ENCODE data around the gene TMEM19. TPM values are rescaled to one million over a fixed set of nuclear protein-coding genes. Genes with fewer than 3 reads are reported as not detected.
A peak's percentile ranks its signal among the peaks of the same experiment; 100 is the strongest.
"Not testable (repeated sequence)": the region's sequence is repeated elsewhere in the genome, so short reads cannot be mapped to it uniquely, and the experiment has no call there.

TMEM19 gene
- total RNA-seq, 4 donors from 2014 or later, result 9.3 to 47.0 (median 21.4) TPM

- peaks cover 24 to 30% of the 10 kb centered on the region in 2 donors for H3K4me1 ChIP-seq
- intact Hi-C loops (cut with DNase I; ENCODE audit: low total_unique reads), result loop anchor here (10.0 kb wide), 1 partner anchor 539 kb away; no protein-coding TSS in a partner anchor
- ATAC-seq, result no peak
- no peak for TF ChIP-seq POLR2A (IDR thresholded peaks at IDR 0.05)
- TF ChIP-seq, protein P1, sequence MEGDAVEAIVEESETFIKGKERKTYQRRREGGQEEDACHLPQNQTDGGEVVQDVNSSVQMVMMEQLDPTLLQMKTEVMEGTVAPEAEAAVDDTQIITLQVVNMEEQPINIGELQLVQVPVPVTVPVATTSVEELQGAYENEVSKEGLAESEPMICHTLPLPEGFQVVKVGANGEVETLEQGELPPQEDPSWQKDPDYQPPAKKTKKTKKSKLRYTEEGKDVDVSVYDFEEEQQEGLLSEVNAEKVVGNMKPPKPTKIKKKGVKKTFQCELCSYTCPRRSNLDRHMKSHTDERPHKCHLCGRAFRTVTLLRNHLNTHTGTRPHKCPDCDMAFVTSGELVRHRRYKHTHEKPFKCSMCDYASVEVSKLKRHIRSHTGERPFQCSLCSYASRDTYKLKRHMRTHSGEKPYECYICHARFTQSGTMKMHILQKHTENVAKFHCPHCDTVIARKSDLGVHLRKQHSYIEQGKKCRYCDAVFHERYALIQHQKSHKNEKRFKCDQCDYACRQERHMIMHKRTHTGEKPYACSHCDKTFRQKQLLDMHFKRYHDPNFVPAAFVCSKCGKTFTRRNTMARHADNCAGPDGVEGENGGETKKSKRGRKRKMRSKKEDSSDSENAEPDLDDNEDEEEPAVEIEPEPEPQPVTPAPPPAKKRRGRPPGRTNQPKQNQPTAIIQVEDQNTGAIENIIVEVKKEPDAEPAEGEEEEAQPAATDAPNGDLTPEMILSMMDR (IDR thresholded peaks at IDR 0.05 in 4 of 5, conservative IDR thresholded peaks at IDR 0.05 in 1 of 5), result no peak
- H3K27me3 ChIP-seq, result no peaks in the 10 kb centered on the region
- no peak for DNase-seq
- H3K27ac ChIP-seq, result peak overlapping the region in 1 of 4 donors; percentile 91
- no peaks in the 10 kb centered on the region for H3K9me3 ChIP-seq
- H3K36me3 ChIP-seq, result no peaks in the 10 kb centered on the region
- H3K4me3 ChIP-seq, result no peak overlapping the region
- in situ Hi-C loops (cut with MboI; ENCODE audit: low sequenced_read_pairs in 4 of 4), result loop anchor here in 1 of 4 donors (10.0 kb wide), 1 partner anchor 71 kb away; the partner anchor contains the start of gene RAB21
These were observed 2.2 kb upstream of the TMEM19 start for GRCh38 chr12:71683633-71684032.

DNA sequence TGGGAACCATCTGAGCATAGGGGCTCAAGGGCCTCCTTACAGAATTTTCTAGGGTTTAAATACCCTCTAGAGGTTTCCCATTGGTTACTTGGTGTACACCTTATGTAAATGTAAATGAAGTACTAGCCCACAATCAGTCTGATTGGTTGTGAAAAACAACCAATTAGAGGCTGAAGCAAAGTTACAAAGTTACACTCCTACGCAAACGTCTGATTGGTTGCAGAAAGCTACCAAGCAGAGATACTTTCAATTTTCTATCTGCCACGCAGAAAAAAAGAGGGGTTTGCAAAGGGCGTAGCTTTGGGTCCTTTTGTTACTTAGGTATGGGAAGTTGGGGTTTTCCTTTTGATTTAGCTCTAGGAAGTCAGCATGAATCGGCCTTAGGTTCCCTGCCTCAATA is 1.8 kb upstream of the TMEM19 start:
- no peaks in the 10 kb centered on the region for H3K36me3 ChIP-seq
- in situ Hi-C loops (cut with MboI; ENCODE audit: low sequenced_read_pairs in 4 of 4), result loop anchor here in 1 of 4 donors (10.0 kb wide), 1 partner anchor 71 kb away; the partner anchor contains the start of gene RAB21
- TF ChIP-seq, protein P1 (IDR thresholded peaks at IDR 0.05 in 4 of 5, conservative IDR thresholded peaks at IDR 0.05 in 1 of 5), result no peak
- no peak for TF ChIP-seq POLR2A (IDR thresholded peaks at IDR 0.05)
- H3K4me3 ChIP-seq, result peak overlapping the region in 1 of 4 donors; percentile 18
- ATAC-seq, result no peak
- peak overlapping the region in 1 of 4 donors; percentile 91 for H3K27ac ChIP-seq
- H3K4me1 ChIP-seq, result peaks cover 24 to 33% of the 10 kb centered on the region in 2 donors
- intact Hi-C loops (cut with DNase I; ENCODE audit: low total_unique reads), result loop anchor here (10.0 kb wide), 1 partner anchor 539 kb away; no protein-coding TSS in a partner anchor
- H3K9me3 ChIP-seq, result no peaks in the 10 kb centered on the region
- DNase-seq, result no peak
- no peaks in the 10 kb centered on the region for H3K27me3 ChIP-seq

DNA sequence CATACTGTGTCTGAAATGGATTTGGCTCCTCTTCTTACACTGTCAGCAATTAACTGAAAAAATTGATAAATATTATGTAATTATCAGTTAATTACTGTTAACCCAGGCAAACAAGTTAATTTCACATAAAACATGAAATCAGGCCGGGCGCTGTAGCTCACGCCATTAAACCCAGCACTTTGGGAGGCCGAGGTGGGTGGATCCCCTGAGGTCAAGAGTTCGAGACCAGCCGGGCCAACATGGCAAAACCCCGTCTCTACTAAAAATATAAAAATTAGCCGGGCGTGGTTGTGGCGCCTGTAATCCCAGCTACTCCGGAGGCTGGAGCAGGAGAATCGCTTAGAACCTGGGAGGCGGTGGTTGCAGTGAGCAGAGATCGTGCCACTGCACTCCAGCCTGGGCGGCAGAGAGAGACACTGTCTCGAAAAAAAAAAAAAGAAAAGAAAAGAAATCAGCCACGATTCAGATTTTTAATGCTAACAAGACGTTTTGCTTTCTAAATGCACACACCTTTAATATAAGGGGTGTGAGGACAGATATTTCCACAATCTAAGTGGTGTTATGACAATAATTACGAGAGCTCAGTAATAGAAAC is 473 bp upstream of the TMEM19 start:
- H3K9me3 ChIP-seq, result no peaks in the 10 kb centered on the region
- peaks cover 22 to 38% of the 10 kb centered on the region in 2 donors for H3K4me1 ChIP-seq
- ATAC-seq (peak in 1 of 2 donors; percentile 16), DNase-seq (no peak)
- intact Hi-C loops (cut with DNase I; ENCODE audit: low total_unique reads) (loop anchor here (5.0 to 10.0 kb wide), 2 partner anchors 162 to 541 kb away; no protein-coding TSS in a partner anchor), in situ Hi-C loops (cut with MboI; ENCODE audit: low sequenced_read_pairs in 4 of 4) (loop anchor here in 1 of 4 donors (10.0 kb wide), 1 partner anchor 69 kb away; the partner anchor contains the start of gene RAB21)
- H3K27me3 ChIP-seq, result no peaks in the 10 kb centered on the region
- TF ChIP-seq, protein P1 (IDR thresholded peaks at IDR 0.05 in 4 of 5, conservative IDR thresholded peaks at IDR 0.05 in 1 of 5), result no peak
- no peak for TF ChIP-seq POLR2A (IDR thresholded peaks at IDR 0.05)
- peak overlapping the region; percentile 62 to 82 (median 71) for H3K4me3 ChIP-seq
- H3K36me3 ChIP-seq, result no peaks in the 10 kb centered on the region
- H3K27ac ChIP-seq, result peak overlapping the region; percentile 87 to 92 (median 90)

- intact Hi-C loops (cut with DNase I; ENCODE audit: low total_unique reads) (loop anchor here (1.0 to 10.0 kb wide), 5 partner anchors 22 to 542 kb away; partner anchors contain the start of gene THAP2), in situ Hi-C loops (cut with MboI; ENCODE audit: low sequenced_read_pairs in 4 of 4) (loop anchor here in 1 of 4 donors (10.0 kb wide), 1 partner anchor 68 kb away; the partner anchor contains the start of gene RAB21)
- H3K27me3 ChIP-seq, result no peaks in the 10 kb centered on the region
- H3K9me3 ChIP-seq, result no peaks in the 10 kb centered on the region
- DNase-seq (no peak), ATAC-seq (peak; percentile 23 to 42)
- peak overlapping the region; percentile 62 to 82 (median 71) for H3K4me3 ChIP-seq
- TF ChIP-seq, protein P1 (IDR thresholded peaks at IDR 0.05 in 4 of 5, conservative IDR thresholded peaks at IDR 0.05 in 1 of 5), result peak in 1 of 5 experiments; percentile 2
- TF ChIP-seq POLR2A (IDR thresholded peaks at IDR 0.05), result no peak
- peak overlapping the region; percentile 87 to 92 (median 90) for H3K27ac ChIP-seq
- no peaks in the 10 kb centered on the region for H3K36me3 ChIP-seq
- H3K4me1 ChIP-seq, result peaks cover 34 to 50% of the 10 kb centered on the region in 2 donors
These were observed 760 bp downstream of the TMEM19 start for GRCh38 chr12:71686658-71687025.

DNA sequence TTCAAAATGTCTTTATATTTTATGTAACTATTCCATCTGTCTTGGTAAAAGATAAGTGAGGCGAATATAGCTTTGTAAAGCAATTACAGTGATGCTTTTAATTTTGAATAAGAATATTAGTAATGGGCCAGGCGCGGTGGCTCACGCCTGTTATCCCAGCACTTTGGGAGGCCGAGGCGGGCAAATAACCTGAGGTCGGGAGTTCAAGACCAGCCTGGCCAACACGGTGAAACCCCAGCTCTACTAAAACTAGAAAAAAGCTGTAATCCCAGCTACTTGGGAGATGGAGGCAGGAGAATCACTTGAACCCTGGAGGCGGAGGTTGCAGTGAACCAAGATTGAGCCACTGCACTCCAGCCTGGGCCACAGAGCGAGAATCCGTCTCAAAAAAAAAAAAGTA is 1.3 kb downstream of the TMEM19 start:
- not testable (repeated sequence) for H3K27me3 ChIP-seq, DNase-seq, H3K36me3 ChIP-seq, ATAC-seq, H3K9me3 ChIP-seq
- H3K4me1 ChIP-seq, result peaks cover 39 to 55% of the 10 kb centered on the region in 2 donors
- intact Hi-C loops (cut with DNase I; ENCODE audit: low total_unique reads) (loop anchor here (2.0 to 10.0 kb wide), 4 partner anchors 60 to 542 kb away; no protein-coding TSS in a partner anchor), in situ Hi-C loops (cut with MboI; ENCODE audit: low sequenced_read_pairs in 4 of 4) (loop anchor here in 1 of 4 donors (10.0 kb wide), 1 partner anchor 68 kb away; the partner anchor contains the start of gene RAB21)
- peak overlapping the region; percentile 87 to 92 (median 90) for H3K27ac ChIP-seq
- H3K4me3 ChIP-seq, result peak overlapping the region; percentile 62 to 82 (median 71)
